Activated CD4-positive, alpha-beta T cell treated with anti-CD3 and anti-CD28 coated beads for 48 hours (primary cell): Measurements from ENCODE around the gene GCN1.

Experiments used
- DNase-seq: peaks from one replicate; pipeline ENCODE4 v3.0.0-alpha.2; 2020

GCN1 gene

DNA sequence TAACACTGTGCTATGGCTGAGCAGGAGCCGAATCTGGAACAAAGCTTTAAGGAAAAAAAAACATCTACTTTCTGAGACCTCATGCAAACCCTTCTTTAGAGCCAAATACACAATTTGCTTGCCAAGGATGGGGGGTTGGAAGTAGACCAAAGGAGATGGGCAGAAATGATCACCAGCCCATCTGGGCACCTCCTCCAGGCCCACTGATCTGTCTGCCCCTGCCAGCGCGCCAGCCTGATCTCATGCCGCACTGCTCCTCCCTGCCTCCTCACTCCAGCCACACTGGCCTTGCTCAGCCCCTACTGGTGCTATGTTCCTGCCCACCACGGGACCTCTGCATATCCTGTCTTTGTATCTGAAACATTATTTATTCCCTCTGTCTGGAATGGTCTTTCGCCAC is 53.2 kb downstream of the GCN1 start:
- DNase-seq: no peak

DNA sequence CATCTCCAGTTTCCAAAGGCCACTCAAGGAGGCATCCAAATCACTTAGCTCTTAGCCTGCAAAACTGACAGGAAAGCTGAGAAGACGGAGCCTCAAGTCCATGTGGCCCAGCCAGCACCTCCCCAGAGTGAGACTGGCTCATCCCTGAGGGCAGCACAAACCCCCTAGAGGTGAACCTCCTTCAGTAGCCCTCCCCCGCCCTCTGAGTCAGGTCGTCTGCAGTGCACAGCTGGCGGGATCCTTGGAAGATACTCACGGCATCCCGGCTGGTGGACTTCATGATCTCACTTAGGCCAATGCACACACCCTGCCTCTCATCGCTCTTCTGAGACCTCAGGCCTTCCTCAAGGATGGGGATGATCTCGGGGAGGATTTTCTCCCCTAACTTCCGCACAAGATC is 53.9 kb downstream of the GCN1 start:
- no peak for DNase-seq

DNA sequence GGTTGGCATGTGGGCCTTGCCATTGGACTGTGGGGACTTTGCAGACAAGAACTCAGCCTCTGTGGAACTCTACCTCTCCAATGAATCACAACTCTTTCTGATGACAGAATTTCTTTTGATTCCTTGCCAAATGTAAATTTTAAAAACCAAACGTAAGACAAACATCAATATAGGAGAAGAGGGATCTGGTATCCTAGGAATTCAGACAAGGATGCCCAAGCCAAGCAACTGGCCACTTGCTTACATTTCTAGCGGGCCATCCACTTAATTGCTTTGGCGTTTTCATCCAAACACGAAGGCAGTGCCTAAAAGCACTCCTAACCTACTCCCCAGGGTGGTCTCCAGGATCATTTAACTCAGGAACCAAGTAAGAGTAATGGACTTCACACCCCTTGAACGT is 54.6 kb downstream of the GCN1 start:
- DNase-seq: no peak

GRCh38 chr12:120138366-120138765 is 56.1 kb downstream of the GCN1 start:
- no peak for DNase-seq

DNA sequence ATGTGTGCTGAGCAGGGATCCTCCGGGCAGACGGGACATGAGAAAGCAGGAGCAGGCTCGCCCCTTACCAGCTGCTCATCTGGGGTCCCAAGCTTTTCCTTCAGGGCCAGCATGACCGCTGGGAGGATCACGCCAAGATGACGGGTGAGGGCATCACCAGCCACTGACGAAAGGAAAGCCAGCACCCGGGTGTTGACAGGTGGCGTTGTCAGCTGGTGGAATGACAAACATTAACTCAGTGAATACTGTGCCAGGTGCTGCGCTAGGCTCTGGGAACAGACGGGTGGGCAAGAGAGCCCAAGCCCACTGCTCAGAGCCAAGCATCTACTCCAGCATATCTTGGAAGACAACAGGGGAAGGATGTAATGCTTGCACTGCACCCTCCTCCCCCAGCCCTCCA is 56.7 kb downstream of the GCN1 start:
- no peak for DNase-seq

- no peak for DNase-seq
These were observed 58.3 kb downstream of the GCN1 start for GRCh38 chr12:120136093-120136770.

DNA sequence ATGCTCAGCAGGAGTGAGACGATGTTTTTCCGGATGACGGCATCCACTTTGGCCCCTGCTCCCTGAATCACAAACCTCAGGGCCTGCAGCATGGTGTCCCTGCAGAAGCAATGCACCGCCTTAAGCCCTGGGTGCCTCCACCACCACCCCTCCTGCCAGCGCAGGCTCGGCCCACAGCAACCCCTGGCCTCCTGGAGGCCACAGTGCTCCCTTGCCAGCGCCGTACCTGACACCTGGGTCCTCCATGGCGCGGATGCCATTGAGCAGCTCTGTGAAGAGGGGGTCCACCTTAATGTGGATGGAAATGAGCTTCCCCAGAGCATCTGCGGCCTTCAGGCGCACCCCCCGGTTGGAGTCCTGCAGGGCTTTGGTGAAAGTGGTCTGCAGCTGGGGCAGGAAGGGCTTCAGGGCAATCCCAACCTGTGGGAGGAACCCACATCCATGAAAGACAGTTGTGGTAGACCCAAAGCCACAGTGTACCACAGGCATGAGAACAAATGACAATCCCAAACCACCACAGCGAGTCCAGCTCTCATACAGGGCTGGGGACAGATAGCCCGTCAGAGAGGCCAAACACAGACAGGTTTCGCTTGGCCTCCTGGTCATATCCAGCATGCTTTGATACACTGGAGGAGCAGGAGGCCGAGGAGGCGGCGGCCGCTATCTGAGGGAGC is 60.1 kb downstream of the GCN1 start:
- no peak for DNase-seq

- no peak for DNase-seq
These were observed 61.6 kb downstream of the GCN1 start for GRCh38 chr12:120132863-120133385.

- no peak for DNase-seq
These were observed 62.3 kb downstream of the GCN1 start for GRCh38 chr12:120132054-120132836.

DNA sequence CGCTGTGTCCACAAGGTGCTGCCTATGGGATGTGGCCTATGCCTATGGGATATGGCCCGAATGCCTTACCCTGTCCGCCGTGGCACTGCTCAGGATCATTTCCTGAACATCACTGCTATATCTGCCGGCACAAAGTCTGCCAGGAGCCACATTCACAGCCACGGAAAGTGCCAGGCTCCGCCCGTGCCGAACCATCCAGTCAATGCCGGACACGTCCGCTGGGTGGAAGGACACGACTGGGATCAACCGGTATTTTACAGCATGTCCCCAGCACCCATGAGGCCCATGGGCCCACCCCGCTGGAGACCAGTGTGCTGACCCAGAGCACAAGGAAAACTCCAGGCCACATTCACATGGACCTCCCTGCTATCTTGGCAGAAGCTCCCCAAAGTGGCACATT is 63.4 kb downstream of the GCN1 start:
- no peak for DNase-seq

DNA sequence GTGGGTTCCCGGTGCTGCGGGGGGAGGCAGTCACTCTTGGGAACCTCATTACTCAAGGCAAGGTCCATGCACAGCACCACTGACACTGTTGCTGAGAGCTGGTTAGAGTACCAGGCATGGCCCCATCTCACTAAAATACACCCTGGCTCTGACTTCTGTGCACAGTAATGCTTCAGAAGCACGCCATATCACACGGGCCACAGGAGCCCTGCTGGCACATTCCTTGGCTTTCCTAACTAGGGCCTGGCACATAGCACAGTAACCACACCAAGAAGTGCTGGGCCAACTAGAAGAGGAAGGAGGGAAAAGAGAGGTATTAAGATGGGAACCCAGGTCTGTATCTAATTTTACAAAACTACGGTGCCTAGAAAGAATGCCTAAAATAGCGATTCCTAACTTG is 64.5 kb downstream of the GCN1 start:
- no peak for DNase-seq

GRCh38 chr12:120126635-120127005 is 67.9 kb downstream of the GCN1 start:
- DNase-seq: no peak

DNA sequence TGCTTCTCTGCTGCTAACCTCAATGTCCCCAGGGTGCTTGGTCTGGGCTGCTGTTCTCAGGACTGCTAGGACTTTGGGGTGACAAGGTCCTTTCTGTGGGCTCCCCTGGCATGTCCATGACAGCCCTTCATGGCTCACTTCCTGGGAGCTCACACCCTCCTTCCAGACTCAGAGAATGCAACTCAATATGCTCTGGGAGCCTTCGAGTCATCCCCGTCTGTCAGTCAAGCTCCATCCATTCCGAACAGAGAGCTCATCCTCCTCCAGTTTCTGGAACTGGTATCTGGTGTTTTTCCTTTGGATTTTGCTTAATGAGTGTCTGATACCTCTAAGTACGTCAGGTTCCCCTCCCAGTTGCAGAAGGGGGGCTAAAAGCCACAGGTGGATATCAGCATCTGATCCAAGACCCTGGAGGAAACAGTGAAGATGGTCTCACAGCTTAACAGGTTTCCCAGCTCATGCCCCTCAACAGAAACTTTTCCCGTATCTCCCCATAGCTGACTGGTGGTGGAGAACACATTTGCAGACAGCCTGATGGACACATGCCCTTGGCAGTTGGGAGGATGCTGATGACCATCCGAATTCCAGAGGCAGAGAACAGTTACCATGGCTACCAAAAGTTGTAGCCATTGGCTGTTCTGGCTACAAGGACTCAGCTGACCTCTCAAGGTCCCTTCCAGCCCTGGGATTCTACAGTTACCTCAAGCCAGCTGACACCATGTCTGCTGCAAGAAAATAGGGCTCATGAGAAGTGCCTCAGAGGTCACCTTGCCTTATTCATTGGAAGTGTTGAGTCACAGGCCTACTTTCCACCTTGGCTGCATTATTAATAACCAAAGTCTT is 68.5 kb downstream of the GCN1 start:
- DNase-seq: peak; percentile 44

DNA sequence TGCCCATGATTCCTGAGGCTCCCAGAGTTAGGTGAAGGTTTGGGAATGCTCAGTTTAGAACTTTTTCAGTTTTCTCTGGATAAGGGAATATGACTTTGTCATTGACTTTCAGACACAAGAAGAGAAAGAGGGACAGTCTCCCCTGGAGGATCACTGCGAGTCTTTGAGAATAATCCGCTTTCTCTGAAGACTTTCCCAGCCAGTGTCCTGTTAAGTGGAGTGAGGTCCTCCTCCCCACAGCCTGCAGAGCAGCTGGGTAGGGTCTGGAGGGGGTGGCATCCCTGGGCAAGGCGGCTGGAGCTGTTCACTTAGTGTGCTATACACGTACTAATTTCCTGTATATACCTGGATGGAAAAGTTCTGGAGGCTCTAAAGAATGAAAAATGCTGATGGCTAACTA is 69.5 kb downstream of the GCN1 start:
- DNase-seq: no peak

DNA sequence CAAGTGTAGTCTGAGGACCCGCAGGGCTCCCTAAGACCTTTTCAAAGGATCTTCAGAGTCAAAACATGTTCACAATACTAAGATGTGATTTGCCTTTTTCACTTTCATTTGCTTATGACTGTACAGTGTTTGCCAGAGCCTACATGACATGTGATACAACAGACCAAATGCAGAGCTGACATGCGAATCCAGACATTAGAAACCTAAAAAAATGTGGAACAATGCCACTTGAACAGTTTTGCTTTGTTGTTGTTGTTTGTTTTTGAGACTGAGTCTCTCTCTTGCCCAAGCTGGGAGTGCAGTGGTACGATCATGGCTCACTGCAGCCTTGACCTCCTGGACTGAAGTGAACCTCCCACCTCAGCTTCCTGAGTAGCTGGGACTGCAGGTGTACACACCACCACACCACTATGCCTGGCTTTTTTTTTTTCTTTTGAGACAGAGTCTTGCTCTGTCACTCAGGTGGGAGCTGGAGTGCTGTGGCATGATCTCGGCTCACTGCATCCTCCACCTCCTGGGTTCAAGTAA is 72.7 kb downstream of the GCN1 start:
- peak; percentile 33 for DNase-seq

GRCh38 chr12:120121343-120121742 is 73.2 kb downstream of the GCN1 start:
- DNase-seq: no peak

- DNase-seq: peak; percentile 60
These were observed 75.1 kb downstream of the GCN1 start for GRCh38 chr12:120119271-120119973.

GRCh38 chr12:120118321-120119061 is 76.0 kb downstream of the GCN1 start:
- no peak for DNase-seq

DNA sequence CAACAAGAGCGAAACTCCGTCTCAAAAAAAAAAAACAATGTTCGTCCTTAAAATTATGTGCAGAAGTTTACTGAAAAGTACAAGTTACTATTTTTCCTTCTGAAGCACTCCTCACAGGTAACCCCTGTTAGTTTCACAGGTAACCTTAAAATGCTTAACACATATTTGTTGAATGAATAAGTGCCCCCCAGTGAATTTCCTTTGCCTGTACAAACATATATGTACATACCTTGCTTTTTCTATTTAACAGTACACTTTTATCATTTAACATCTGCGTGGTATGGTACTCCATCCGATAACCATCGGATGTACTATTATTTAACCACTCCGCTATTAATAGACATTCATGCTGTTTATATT is 76.6 kb downstream of the GCN1 start:
- DNase-seq: no peak

- peak; percentile 99 for DNase-seq
These were observed 77.5 kb downstream of the GCN1 start for GRCh38 chr12:120116792-120117651.
